C1 segment of cervical spinal cord (tissue), 14 donors: Measurements from ENCODE around the gene IFNGR2.
A peak's percentile ranks its signal among the peaks of the same experiment; 100 is the strongest.
"Not testable (repeated sequence)": the region's sequence is repeated elsewhere in the genome, so short reads cannot be mapped to it uniquely, and the experiment has no call there.

Experiments
- DNase-seq, 14 donors: peaks; one replicate each; lab custom pipeline; 2025; lab: John Stamatoyannopoulos, UW

IFNGR2 gene, protein sequence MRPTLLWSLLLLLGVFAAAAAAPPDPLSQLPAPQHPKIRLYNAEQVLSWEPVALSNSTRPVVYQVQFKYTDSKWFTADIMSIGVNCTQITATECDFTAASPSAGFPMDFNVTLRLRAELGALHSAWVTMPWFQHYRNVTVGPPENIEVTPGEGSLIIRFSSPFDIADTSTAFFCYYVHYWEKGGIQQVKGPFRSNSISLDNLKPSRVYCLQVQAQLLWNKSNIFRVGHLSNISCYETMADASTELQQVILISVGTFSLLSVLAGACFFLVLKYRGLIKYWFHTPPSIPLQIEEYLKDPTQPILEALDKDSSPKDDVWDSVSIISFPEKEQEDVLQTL

DNA sequence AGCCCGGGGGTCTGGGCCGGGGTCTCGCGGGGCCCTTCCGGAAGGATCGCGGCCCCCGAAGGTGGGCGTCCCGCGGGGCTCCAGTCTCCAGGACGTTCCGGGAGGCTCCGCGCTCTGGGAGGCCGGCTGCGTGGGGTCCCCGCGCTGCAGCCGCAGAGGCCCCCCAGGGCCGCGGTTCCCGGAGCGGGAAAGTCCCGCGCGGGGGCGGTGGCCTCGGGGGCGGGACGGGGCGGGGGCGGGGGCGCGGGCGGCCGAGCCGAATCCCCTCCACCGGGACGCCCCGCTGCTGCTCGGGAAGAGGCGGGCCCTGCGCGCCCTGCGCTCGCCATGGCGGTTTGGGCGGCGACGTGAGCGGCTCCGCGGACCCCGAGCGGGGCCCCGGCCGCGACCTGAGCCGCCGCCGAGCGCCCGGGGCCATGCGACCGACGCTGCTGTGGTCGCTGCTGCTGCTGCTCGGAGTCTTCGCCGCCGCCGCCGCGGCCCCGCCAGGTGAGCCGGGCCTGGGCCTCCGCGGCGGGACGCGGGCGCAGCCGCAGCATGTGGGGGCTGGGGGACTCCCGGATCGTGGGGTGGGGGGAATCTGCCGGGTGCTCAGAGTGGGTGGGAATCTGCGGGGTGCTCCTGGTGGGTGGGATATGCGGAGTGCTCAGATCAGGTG is at the start of gene IFNGR2:
IFNGR2 (plus strand) TSS at position 286 of the 658 bp plus-strand sequence; CDS start at position 417, 131 bp downstream.
- peak in 3 of 14 donors; percentile 38 to 64 (median 47) for DNase-seq

DNA sequence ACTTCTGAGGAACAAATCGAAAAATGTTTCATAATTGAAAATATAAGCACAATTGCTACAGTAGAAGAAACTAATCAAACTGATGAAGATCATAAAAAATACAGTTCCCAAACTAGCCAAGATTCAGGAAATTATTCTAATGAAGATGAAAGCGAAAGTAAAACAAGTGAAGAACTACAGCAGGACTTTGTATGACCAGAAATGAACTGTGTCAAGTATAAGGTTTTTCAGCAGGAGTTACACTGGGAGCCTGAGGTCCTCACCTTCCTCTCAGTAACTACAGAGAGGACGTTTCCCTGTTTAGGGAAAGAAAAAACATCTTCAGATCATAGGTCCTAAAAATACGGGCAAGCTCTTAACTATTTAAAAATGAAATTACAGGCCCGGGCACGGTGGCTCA is 47.9 kb upstream of the IFNGR2 start:
- no peak for DNase-seq

DNA sequence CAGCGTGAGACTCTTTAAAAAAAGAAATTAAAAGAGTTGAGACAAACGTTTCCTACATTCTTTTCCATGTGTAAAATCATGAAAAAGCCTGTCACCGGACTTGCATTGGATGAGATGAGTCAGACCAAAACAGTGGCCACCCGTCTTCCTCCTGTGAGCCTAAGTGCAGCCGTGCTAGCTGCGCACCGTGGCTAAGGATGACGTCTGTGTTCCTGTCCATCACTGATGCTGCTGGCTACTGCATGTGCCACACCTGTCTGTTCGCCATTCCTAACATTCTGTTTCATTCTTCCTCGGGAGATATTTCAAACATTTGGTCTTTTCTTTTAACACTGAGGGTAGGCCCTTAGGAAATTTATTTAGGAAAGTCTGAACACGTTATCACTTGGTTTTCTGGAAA is 47.2 kb upstream of the IFNGR2 start:
- no peak for DNase-seq

DNA sequence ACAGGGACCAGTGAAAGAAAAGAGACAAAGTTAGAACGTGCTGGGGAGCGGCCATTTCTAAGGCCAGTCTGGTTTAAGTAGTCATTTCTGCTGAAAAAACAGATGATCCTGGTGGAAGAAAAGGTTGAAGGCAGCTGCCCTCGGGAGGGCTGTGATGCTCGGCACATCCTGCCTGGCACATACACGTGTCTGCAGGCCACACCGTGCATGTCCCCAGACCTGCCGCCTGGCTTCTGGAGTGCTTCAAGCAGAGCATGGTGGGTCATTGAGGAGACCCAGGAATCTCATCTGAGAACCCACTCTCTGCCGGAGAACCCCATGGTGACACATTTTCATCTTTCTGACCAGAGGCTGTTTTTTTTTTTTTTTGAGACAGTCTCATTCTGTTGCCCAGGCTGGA is 46.0 kb upstream of the IFNGR2 start:
- no peak for DNase-seq

DNA sequence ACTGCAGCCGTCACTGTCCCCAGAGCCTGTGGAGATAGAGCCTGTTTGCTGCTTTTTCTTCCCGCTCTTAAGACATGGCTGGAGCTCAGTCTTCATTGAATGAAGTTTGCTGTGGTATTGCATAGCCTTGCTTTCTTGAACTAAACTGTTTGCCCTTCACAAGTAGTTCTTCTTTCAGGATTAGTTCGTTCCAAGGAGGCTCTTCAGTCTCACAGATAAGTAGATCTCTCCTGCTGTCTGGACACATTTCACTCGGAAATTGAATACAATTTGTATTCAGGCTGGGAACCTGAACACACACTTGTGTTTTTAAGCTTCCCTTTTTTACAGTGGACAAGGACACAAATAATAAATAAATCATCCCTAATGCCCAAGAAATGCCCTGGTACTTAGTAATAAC is 43.8 kb upstream of the IFNGR2 start:
- DNase-seq = no peak

DNA sequence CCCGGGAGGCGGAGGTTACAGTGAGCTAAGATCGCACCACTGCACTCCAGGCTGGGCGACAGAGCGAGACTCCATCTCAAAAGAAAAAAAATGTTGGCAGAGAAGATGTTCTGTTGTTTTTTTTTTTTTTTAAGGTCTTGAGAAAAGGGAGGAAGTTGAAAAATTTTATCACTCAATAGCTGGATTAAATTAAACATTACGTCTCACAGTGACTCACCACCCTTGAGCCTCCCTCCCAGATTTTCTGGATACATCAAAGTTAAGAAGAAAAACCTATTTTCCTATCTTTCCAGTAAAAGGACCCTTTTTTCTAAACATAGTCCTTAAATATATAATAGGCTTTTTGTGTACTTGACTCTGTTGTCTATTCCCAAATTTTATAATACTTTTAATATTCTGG is 42.9 kb upstream of the IFNGR2 start:
- no peak for DNase-seq

DNA sequence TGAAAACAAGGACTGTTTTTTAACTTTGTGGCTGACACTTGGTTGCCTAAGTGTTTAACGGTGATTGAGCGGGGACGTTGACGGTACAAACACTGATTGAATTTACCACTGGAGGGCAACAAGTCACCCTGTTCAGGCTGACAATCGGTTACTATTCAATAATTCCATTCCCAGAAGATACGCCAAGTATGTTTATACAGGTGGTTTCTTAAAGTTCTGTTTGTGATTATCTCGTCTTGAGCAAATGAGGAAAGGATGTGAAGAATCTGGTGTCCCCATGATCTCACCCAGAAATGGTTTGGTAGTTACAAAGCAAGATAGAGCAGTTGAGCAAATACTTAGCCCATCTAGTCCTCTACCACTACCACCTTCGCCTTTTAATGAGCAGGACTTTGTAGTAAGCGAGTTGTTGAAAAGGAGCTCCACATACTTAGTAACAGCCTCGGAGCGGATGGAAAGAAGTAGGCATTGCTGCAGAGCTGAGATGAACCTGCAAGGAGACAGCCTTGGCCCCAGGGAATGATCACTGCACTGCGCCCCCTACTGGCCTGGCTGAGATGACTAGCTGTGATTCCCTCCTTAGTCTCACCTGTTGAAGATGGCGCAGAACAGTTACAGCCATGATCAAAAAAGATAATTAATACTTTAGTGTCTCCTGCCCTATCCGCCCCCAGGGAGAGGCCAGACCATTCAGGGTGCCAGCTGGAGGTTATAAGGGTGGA is 42.2 kb upstream of the IFNGR2 start:
- peak in 13 of 14 donors; percentile 9 to 77 (median 41) for DNase-seq

DNA sequence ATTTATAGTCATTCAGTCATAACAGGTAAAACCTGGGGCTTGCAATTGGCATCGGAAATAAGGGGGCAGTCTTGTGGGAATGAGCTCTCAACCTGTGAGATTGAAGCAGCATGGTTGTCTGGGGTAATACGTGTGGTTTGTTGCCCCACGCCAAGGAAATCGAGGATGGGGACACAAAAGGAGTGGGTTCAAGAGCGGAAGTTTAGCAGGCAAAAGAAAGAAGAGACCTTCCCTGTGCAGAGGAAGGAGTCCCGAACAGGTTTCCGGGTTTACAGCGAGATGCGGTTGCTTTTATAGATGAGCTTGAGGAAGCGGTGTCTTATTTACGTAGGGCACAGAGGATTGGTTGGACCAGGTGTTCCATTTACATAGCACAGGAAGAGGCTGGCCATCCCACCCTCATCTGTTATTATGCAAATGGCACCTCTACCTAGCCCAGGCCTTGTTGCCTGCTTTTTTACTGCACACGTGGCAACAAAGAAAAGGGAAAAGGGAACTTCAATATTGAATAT is 41.1 kb upstream of the IFNGR2 start:
- DNase-seq = peak in 2 of 14 donors; percentile 2 to 11

DNA sequence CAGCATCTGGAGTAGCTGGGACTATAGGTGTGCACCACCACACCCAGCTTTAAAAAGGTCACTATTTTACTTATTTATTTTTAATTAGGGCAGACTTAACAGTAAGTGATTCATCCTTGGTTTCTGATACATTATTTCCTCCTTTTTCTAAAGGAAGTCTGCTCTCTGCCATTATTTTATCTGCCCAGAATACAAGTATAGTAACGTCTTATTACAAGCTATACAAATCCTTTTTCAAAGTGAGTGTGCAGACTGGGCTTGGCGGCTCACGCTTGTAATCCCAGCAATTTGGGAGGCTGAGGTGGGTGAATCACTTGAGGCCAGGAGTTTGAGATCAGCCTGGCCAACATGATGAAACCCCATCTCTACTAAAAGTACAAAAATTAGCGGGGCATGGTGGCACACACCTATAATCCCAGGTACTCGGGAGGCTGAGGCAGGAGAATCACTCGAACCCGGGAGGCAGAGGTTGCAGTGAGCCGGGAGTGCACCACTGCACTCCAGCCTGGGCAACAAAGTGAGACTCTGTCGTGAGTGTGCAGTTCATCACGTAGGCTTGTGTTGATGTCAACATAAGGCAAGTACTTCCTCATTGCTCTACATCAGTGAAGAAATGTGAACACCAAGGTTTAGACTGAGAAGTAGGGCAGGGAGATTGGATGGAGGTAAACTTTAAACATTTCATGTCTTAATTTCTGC is 39.2 kb upstream of the IFNGR2 start:
- not testable (repeated sequence) for DNase-seq

DNA sequence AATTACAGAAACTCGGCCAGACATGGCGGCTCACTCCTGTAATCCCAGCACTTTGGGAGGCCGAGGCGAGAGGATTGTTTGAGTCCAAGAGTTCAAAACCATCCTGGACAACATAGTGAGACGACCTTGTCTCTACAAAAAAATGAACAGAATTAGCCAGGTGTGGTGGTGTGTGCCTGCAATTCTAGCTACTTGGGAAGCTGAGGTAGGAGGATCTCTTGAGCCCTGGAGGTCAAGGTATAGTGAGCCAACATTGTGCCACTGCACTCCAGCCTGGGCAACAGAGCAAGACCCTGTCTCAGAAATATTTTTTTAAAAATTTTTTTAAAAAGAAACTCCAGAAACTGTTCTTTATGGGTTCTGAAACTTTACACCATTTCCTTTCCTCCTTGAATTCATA is 38.4 kb upstream of the IFNGR2 start:
- no peak for DNase-seq

DNA sequence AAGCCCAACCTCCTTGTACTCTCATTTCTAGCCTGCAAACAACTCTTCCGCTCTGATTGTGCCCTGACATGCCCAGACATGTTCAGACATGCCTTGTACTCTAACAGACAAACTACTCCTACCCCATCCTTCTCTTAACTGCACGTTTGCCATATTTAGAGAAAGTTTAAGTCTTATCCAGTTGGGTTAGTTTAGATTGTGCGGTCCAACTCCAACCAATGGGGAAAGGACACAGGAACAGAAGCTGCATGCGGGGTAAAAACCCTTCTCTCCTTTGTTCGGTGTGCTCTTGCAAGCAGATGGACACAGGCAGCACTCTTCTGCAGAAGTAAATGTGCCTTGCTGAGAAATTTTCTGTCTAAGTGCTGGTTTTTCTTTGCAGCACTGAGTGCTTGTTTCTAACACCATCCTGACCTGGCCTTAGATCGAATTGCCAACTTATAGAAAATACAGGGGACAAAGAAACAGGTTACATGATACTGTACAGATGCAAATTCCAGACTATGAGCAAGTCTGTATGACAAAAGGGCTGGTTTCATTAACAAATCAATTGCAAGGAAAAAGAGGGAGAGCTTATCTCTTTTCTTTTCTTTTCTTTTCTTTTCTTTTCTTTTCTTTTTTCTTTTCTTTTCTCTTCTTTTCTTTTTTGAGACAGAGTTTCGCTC is 35.8 kb upstream of the IFNGR2 start:
- no peak for DNase-seq

DNA sequence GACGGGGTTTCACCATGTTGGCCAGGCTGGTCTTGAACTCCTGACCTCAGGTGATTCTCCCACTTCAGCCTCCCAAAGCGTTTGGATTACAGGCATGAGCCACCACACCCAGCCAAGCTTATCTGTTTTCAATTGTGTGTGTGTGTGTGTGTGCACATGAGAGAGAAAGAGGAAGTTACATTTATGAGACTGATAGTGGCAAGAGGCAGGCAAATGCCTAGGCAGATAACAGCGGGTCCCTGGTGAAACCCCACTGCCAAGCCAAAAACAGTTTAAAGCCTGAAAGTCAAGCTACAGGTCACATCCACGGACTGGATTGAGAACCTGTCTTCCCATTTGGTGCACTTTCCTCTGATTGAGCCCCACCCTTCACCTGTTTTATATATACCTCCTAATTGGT is 35.1 kb upstream of the IFNGR2 start:
- DNase-seq = no peak

DNA sequence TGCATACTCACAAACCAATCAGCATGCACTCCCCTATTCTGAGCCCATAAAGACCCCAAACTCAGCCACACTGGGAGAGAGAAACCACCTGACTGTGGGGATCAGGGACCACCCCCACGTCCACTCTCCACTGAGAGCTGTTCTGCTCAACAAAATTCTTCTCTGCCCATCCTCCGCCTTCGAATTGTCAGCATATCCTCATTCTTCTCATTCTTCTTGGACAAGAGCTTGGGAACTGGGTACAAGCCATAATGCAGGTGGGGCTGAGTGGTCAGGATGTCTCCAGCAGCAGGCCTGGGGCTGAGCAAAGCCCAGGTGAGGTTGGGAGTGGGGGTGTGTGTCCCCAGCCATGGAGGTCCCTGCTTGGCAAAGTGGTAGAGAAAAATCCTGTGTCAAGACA is 34.6 kb upstream of the IFNGR2 start:
- DNase-seq = no peak

DNA sequence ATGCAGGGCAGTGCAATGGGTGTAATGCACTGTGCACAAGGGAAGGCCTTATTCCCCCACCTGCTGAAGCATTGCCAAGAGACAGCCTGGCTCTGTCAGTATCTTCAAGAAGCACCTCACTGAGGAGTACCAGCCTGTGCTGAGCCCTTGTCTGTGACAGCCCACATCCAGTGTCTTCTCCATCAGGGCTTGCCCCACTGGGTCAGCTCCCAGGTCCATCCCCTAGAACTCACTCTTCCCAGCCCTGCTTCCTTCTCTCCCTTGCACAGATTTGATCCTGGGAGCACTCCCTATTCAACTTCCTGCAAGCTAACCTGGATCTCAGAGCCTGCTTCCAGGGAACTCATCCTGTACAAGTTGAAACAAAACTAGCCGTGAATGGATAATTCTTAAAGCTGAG is 33.6 kb upstream of the IFNGR2 start:
- no peak for DNase-seq

DNA sequence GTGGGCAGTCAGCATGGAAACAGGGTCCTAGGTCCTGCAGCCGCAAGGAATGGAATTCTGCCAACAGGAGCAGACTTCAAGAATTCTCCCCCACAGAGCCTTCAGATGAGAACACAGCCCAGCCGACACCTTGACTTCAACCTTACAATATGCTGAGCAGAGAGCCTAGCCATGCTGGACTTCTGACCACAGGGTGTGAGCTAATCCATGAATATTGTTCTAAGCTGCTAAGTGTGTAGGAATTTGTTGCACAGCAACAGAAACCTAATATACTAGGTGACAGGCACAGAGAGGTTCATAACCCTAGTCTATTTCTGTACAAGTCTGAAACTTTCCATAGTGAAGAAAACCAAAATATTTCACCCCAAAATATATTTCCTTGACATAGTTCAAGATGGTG is 32.9 kb upstream of the IFNGR2 start:
- no peak for DNase-seq

DNA sequence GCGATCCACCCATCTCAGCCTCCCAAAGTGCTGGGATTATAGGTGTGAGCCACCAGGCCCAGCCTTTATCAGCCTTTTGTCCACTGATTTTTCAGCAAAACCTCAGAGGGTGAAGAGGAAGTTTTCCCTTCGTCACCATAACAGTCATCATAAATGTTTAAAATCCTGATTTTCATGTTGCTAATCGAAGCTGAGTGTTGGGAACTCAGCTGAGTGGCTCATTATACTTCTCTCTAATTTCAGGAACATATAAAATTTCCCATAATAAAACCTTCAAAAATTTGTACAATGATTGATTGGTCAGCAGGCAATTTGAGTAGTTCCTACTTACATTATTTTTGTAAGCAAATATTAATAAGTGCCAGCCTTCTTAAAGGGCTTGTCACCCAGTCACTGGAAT is 31.8 kb upstream of the IFNGR2 start:
- DNase-seq = no peak

DNA sequence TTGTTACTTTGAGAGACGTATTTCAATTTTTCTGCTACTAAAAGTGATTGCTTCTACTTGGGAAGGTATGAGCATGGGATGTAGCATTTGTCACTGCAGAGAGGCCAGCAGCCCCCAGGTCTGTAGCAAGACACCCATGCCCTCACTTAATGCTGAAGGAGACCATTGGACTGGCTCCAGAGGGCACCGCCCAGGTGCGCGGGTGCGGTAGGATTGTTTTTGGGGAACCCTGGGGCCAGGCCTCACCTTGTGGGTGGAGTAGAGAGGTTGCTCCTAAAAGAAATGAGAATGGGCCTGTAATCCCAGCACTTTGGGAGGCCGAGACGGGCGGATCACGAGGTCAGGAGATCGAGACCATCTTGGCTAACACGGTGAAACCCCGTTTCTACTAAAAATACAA is 30.6 kb upstream of the IFNGR2 start:
- no peak for DNase-seq

DNA sequence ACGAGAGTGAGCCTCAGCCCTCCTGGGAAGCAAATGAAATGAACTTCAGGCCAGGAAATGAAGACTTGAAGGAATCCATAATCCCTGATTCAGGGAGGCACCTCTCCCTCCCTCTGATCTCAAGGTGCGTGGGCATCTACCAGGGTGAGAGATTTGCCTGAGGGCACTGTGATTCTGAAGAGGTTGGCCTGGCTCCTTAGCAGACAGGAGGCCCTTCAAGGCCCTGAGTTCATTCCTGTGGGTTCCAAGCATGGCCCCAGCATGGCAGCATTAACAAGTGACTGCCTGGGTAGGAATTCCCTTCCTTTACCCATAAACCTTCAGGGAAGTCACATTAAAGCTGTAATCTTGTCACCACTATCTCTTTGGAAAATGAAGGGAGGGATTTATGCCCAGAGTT is 29.8 kb upstream of the IFNGR2 start:
- no peak for DNase-seq

DNA sequence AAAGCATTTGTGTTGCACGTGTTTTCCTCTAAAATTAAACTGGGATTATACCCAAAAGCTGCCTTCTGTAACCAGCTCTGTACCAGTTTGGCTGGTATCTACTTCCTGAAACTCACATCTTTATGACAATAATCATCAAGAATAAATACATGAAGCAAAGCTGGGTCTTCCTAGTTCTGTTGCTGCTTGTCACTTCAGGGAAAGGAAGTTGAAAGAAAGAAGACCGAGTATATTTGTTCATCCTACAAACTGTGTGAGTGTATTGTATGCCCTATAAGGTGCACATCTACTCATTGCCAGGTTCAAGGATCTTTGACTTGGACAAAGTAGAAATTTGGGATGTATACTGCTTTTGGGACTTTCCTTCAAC is 29.1 kb upstream of the IFNGR2 start:
- no peak for DNase-seq

DNA sequence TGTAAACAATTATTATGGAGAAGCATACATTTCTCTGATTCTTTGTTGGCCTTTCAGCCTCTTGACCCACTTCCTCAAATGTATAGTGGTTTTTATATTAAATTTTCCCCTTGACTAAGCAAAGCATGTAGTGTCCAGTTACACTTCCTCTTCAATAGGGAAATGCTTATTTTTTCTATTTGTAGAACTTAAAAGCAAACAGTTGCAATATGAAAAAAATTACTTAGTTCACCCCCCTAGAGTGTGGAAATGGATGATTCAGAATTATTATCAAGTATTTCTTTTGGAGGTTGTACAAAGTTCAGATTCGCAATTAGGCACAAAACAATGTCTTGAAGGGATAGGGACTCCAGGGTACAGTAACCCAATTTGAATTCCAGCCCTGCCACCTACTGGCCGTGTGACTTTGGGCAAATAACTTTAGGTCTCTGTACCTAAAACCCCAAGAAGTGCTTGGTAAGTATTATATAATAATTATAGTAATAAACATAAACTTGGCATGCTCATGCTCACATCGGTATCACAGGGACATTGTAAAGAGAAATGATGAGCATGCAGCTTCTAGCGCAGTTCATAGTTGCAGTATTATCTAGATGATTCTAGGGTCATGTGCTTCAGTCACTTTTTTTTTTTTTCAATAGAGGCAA is 28.6 kb upstream of the IFNGR2 start:
- DNase-seq = peak in 2 of 14 donors; percentile 11 to 16

DNA sequence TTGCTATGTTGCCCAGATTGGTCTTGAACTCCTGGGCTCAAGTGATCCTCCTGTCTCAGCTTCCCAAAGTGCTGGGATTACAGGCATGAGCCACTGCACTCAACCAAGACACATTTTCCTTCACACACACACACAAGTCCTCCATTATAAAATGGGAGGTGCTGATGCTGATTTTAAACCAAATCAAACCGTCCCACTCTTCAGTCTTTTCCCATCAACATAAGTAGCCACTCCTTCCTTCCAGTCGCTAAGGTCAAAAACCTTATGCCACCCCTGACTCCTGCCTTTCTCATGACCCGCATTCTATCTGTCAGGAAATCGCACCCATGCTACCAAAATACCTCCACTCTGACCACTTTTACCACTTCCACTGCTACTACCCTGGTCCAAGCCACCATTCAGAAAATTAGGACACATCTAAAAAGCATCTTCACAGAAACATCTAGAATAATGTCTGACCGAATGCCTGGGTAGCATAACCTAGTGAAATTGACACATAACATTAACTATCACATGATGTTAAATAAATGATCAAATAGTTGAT is 28.0 kb upstream of the IFNGR2 start:
- no peak for DNase-seq
